ENCODE data around the gene ZDHHC11B. TPM values are rescaled to one million over a fixed set of nuclear protein-coding genes. Genes with fewer than 3 reads are reported as not detected.
"Not testable (repeated sequence)": the region's sequence is repeated elsewhere in the genome, so short reads cannot be mapped to it uniquely, and the experiment has no call there.

The ZDHHC11B gene
- total RNA-seq, 1 experiment from 2014 or later: 3.8 TPM

DNA sequence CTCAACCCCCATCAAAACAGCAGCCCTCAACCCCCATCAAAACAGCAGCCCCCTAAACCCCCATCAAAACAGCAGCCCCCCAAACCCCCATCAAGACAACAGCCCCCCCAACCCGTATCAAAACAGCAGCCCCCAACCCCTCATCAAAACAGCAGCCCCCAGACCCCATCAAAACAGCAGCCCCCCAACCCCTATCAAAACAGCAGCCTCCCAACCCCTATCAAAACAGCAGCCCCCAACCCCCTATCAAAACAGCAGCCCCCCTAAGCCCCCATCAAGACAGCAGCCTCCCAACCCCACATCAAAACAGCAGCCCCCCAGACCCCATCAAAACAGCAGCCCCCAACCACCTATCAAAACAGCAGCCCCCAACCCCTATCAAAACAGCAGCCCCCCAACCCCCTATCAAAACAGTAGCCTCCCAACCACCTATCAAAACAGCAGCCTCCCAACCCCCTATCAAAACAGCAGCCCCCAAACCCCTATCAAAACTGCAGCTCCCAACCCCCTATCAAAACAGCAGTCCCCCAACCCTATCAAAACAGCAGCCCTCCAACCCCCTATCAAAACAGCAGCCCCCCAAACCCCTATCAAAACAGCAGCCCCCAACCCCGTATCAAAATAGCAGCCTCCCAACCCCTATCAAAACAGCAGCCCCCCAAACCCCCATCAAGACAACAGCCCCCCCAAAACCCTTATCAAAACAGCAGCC is 92.6 kb downstream of the ZDHHC11B start:
- H2AFZ ChIP-seq (ENCODE audit: low read depth, low read length, poor library complexity, severe bottlenecking): no peak overlapping the region
- ATAC-seq (no peak), DNase-seq (ENCODE audit: low read depth, low spot score) (no peak)
- intact Hi-C loops (cut with micrococcal nuclease): no loop called here
- ChIA-PET RAD21 (ENCODE audit: low non-redundant PET in 1 of 2, low total read pairs in 2 of 2, uncharacterized antibody in 2 of 2, unreplicated experiment in 2 of 2) (no interaction called here), CTCF (no interaction called here), POLR2A (no interaction called here)
- peaks cover 0 to 7% of the 10 kb centered on the region in 2 experiments; a peak in 1 of 4 replicates for H3K4me1 ChIP-seq (ENCODE audit: control insufficient read depth in 1 of 2, insufficient read depth in 2 of 2, low read length in 2 of 2)
- no peaks in the 10 kb centered on the region for H3K9me2 ChIP-seq (ENCODE audit: insufficient read depth)
- no peaks in the 10 kb centered on the region for H3K79me2 ChIP-seq (ENCODE audit: insufficient read depth, low read length)
- no peak overlapping the region for H3K9ac ChIP-seq (ENCODE audit: low read length)
- no peaks in the 10 kb centered on the region for H3K36me3 ChIP-seq (ENCODE audit: control insufficient read depth in 1 of 2, insufficient read depth in 2 of 2, low read length in 2 of 2)
- H3K4me3 ChIP-seq (replicated peaks in 1 of 2; ENCODE audit: low read depth in 1 of 2, low read length in 2 of 2): peak overlapping the region; percentile 51 to 58
- H3K27ac ChIP-seq (ENCODE audit: low read depth, low read length): no peak overlapping the region
- no peaks in the 10 kb centered on the region for H3K9me3 ChIP-seq (ENCODE audit: control insufficient read depth in 1 of 2, insufficient read depth in 1 of 2, low read depth in 1 of 2, low read length in 2 of 2)
- no peak for TF ChIP-seq JUND (IDR thresholded peaks at IDR 0.05)
- no peak for TF ChIP-seq FOSL1 (IDR thresholded peaks at IDR 0.05; ENCODE audit: low read depth)
- no peak for TF ChIP-seq EZH2phosphoT487 (IDR thresholded peaks at IDR 0.05; ENCODE audit: borderline replicate concordance)
- no peak for TF ChIP-seq POLR2A (IDR thresholded peaks at IDR 0.05; ENCODE audit: borderline replicate concordance, extremely low read depth, insufficient read depth, insufficient read length)
- TF ChIP-seq CEBPB (IDR thresholded peaks at IDR 0.05; ENCODE audit: low read depth): no peak
- TF ChIP-seq YY1 (IDR thresholded peaks at IDR 0.05; ENCODE audit: extremely low read depth, insufficient replicate concordance, low read depth, low read length): no peak
- no peaks in the 10 kb centered on the region for H4K20me1 ChIP-seq (ENCODE audit: insufficient read depth)
- no TSS peak for BruUV-seq (replicated peaks)
- H3K27me3 ChIP-seq (ENCODE audit: insufficient read depth, low read length): no peaks in the 10 kb centered on the region
- H3K4me2 ChIP-seq (ENCODE audit: low read length): peak overlapping the region; percentile 82

DNA sequence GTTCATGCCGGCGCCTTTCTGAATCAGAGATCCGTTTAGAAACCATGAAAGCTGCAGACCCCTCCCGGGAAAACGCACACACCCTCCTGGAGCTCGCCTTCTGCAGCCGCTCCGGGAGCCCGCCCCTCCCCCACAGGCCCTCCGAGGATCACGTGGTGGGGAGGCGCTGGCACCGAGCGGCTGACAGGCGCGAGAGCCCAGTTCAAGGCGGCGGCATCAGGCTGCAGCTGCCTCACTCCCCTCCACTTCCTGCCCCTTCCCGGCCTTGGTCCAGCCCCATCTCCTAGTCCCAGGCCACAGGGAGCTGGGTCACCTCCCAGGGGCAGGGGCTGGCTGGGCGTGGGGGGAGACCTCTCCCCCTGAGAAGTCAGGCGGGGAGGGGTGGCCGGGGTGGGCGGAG is 93.5 kb downstream of the ZDHHC11B start:
- H3K27me3 ChIP-seq (ENCODE audit: insufficient read depth, low read length); H3K27ac ChIP-seq (ENCODE audit: low read depth, low read length); H3K4me3 ChIP-seq (replicated peaks in 1 of 2; ENCODE audit: low read depth in 1 of 2, low read length in 2 of 2); H3K4me1 ChIP-seq (ENCODE audit: control insufficient read depth in 1 of 2, insufficient read depth in 2 of 2, low read length in 2 of 2); intact Hi-C loops (cut with micrococcal nuclease); H3K36me3 ChIP-seq (ENCODE audit: control insufficient read depth in 1 of 2, insufficient read depth in 2 of 2, low read length in 2 of 2); H3K4me2 ChIP-seq (ENCODE audit: low read length); H3K9me3 ChIP-seq (ENCODE audit: control insufficient read depth in 1 of 2, insufficient read depth in 1 of 2, low read depth in 1 of 2, low read length in 2 of 2); H3K9me2 ChIP-seq (ENCODE audit: insufficient read depth); H3K79me2 ChIP-seq (ENCODE audit: insufficient read depth, low read length); H2AFZ ChIP-seq (ENCODE audit: low read depth, low read length, poor library complexity, severe bottlenecking); BruUV-seq (replicated peaks); H3K9ac ChIP-seq (ENCODE audit: low read length); POLR2A ChIA-PET; CTCF ChIA-PET; RAD21 ChIA-PET (ENCODE audit: low non-redundant PET in 1 of 2, low total read pairs in 2 of 2, uncharacterized antibody in 2 of 2, unreplicated experiment in 2 of 2); DNase-seq (ENCODE audit: low read depth, low spot score); H4K20me1 ChIP-seq (ENCODE audit: insufficient read depth); ATAC-seq: not testable (repeated sequence)

DNA sequence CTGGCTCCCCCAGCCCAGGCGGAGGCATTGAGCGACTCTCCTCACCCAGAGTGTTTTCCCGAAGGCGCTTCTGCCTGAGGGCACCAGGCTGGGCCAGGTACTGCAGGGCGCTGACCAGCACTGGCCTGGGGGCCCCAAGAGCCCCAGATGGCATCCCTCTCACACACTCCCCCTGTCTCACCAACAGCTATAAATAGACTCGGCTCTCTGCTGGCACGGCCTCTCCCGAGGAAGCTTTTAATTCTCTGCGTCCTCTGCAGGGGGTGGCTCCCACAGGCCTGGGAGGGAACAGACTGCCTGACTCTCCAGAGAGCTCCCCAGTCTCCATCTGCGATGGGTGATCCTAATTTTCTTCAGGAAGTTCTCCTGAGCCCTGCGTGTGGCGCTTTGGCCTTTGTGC is 94.2 kb downstream of the ZDHHC11B start:
- H4K20me1 ChIP-seq (ENCODE audit: insufficient read depth); H3K4me3 ChIP-seq (replicated peaks in 1 of 2; ENCODE audit: low read depth in 1 of 2, low read length in 2 of 2); H3K27ac ChIP-seq (ENCODE audit: low read depth, low read length); H3K4me2 ChIP-seq (ENCODE audit: low read length); RAD21 ChIA-PET (ENCODE audit: low non-redundant PET in 1 of 2, low total read pairs in 2 of 2, uncharacterized antibody in 2 of 2, unreplicated experiment in 2 of 2); H3K36me3 ChIP-seq (ENCODE audit: control insufficient read depth in 1 of 2, insufficient read depth in 2 of 2, low read length in 2 of 2); H3K79me2 ChIP-seq (ENCODE audit: insufficient read depth, low read length); H2AFZ ChIP-seq (ENCODE audit: low read depth, low read length, poor library complexity, severe bottlenecking); H3K9ac ChIP-seq (ENCODE audit: low read length); H3K9me2 ChIP-seq (ENCODE audit: insufficient read depth); H3K9me3 ChIP-seq (ENCODE audit: control insufficient read depth in 1 of 2, insufficient read depth in 1 of 2, low read depth in 1 of 2, low read length in 2 of 2); DNase-seq (ENCODE audit: low read depth, low spot score); H3K4me1 ChIP-seq (ENCODE audit: control insufficient read depth in 1 of 2, insufficient read depth in 2 of 2, low read length in 2 of 2); CTCF ChIA-PET; BruUV-seq (replicated peaks); POLR2A ChIA-PET; ATAC-seq; intact Hi-C loops (cut with micrococcal nuclease); H3K27me3 ChIP-seq (ENCODE audit: insufficient read depth, low read length): not testable (repeated sequence)

DNA sequence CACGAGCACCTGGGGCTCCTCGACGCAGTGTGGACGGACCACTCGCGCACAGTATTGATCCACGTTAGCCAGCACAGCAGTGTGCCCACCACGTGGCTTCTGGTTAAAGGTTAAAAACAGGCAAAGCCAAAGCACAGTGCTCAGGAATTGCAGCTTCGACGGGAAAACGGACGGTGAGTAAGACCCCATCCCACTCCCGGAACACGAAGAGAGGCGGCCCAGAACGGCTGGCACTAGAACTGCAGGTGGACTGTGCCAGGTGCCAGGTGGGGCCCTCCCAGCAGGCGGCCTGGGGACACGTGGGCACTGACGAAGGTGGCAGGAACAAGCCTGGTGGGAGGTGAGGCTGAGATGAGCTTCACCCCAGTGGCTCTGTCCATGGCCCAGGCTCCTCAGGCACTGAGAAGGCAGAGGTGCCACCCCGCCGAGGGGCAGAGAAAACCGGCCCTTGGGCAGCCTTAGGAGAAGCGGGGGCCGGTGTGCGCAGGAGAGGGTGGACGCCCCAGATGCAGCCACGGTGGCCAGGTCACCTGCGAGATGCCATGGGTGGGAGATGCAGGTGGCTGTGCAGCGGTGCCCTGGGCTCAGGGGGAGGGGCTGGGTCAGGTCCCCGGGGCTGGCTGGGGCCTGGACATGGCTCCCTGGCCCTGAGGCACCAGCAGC is 96.0 kb downstream of the ZDHHC11B start:
- H3K9ac ChIP-seq (ENCODE audit: low read length); H3K4me3 ChIP-seq (replicated peaks in 1 of 2; ENCODE audit: low read depth in 1 of 2, low read length in 2 of 2); H3K27me3 ChIP-seq (ENCODE audit: insufficient read depth, low read length); CTCF ChIA-PET; H4K20me1 ChIP-seq (ENCODE audit: insufficient read depth); H3K9me3 ChIP-seq (ENCODE audit: control insufficient read depth in 1 of 2, insufficient read depth in 1 of 2, low read depth in 1 of 2, low read length in 2 of 2); H3K27ac ChIP-seq (ENCODE audit: low read depth, low read length); H3K36me3 ChIP-seq (ENCODE audit: control insufficient read depth in 1 of 2, insufficient read depth in 2 of 2, low read length in 2 of 2); POLR2A ChIA-PET; H2AFZ ChIP-seq (ENCODE audit: low read depth, low read length, poor library complexity, severe bottlenecking); BruUV-seq (replicated peaks); RAD21 ChIA-PET (ENCODE audit: low non-redundant PET in 1 of 2, low total read pairs in 2 of 2, uncharacterized antibody in 2 of 2, unreplicated experiment in 2 of 2); intact Hi-C loops (cut with micrococcal nuclease); ATAC-seq; H3K4me2 ChIP-seq (ENCODE audit: low read length); DNase-seq (ENCODE audit: low read depth, low spot score); H3K79me2 ChIP-seq (ENCODE audit: insufficient read depth, low read length); H3K4me1 ChIP-seq (ENCODE audit: control insufficient read depth in 1 of 2, insufficient read depth in 2 of 2, low read length in 2 of 2); H3K9me2 ChIP-seq (ENCODE audit: insufficient read depth): not testable (repeated sequence)

Data from HCT116 (cell line).